ENCODE data around the gene ADCY1. TPM values are rescaled to one million over a fixed set of nuclear protein-coding genes. Genes with fewer than 3 reads are reported as not detected.

ADCY1 gene
- total and polyA plus RNA-seq, 2 experiments from 2014 or later: 15.6 to 22.9 TPM

GRCh38 chr7:45712057-45712689 is 138.0 kb downstream of the ADCY1 start:
- no peak overlapping the region for H3K4me3 ChIP-seq
- no peak overlapping the region for H3K27ac ChIP-seq
- no peak for DNase-seq (ENCODE audit: low read depth in 1 of 2, low spot score in 1 of 2)
- H3K36me3 ChIP-seq: peaks cover 4% of the 10 kb centered on the region
- TF ChIP-seq, protein P1, sequence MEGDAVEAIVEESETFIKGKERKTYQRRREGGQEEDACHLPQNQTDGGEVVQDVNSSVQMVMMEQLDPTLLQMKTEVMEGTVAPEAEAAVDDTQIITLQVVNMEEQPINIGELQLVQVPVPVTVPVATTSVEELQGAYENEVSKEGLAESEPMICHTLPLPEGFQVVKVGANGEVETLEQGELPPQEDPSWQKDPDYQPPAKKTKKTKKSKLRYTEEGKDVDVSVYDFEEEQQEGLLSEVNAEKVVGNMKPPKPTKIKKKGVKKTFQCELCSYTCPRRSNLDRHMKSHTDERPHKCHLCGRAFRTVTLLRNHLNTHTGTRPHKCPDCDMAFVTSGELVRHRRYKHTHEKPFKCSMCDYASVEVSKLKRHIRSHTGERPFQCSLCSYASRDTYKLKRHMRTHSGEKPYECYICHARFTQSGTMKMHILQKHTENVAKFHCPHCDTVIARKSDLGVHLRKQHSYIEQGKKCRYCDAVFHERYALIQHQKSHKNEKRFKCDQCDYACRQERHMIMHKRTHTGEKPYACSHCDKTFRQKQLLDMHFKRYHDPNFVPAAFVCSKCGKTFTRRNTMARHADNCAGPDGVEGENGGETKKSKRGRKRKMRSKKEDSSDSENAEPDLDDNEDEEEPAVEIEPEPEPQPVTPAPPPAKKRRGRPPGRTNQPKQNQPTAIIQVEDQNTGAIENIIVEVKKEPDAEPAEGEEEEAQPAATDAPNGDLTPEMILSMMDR (IDR thresholded peaks at IDR 0.05; ENCODE audit: low read depth, low read length): no peak
- no peaks in the 10 kb centered on the region for H3K9me3 ChIP-seq (ENCODE audit: low read depth)
- no peaks in the 10 kb centered on the region for H3K4me1 ChIP-seq (ENCODE audit: low read depth)
- H3K27me3 ChIP-seq: no peaks in the 10 kb centered on the region

GRCh38 chr7:45712872-45713668 is 138.9 kb downstream of the ADCY1 start:
- TF ChIP-seq, protein P1 (IDR thresholded peaks at IDR 0.05; ENCODE audit: low read depth, low read length): no peak
- Histone ChIP-seq H3K27me3 (no peaks in the 10 kb centered on the region), H3K36me3 (peaks cover 4% of the 10 kb centered on the region), H3K27ac (no peak overlapping the region), H3K4me1 (ENCODE audit: low read depth) (no peaks in the 10 kb centered on the region), H3K9me3 (ENCODE audit: low read depth) (no peaks in the 10 kb centered on the region), H3K4me3 (no peak overlapping the region)
- DNase-seq (ENCODE audit: low read depth in 1 of 2, low spot score in 1 of 2): no peak

GRCh38 chr7:45713669-45714520 is 139.7 kb downstream of the ADCY1 start:
- no peaks in the 10 kb centered on the region for H3K4me1 ChIP-seq (ENCODE audit: low read depth)
- TF ChIP-seq, protein P1 (IDR thresholded peaks at IDR 0.05; ENCODE audit: low read depth, low read length): no peak
- no peaks in the 10 kb centered on the region for H3K27me3 ChIP-seq

GRCh38 chr7:45714521-45714820 is 140.3 kb downstream of the ADCY1 start:
- no peaks in the 10 kb centered on the region for H3K27me3 ChIP-seq
- DNase-seq (ENCODE audit: low read depth in 1 of 2, low spot score in 1 of 2): no peak
- no peak overlapping the region for H3K27ac ChIP-seq
- H3K4me3 ChIP-seq: no peak overlapping the region
- H3K4me1 ChIP-seq (ENCODE audit: low read depth): no peaks in the 10 kb centered on the region
- peaks cover 4% of the 10 kb centered on the region for H3K36me3 ChIP-seq
- TF ChIP-seq, protein P1 (IDR thresholded peaks at IDR 0.05; ENCODE audit: low read depth, low read length): no peak
- H3K9me3 ChIP-seq (ENCODE audit: low read depth): no peaks in the 10 kb centered on the region

More at GRCh38 chr7:45713669-45714520, 139.7 kb downstream of the ADCY1 start:
- no peak for DNase-seq (ENCODE audit: low read depth in 1 of 2, low spot score in 1 of 2)
- Histone ChIP-seq H3K4me3 (no peak overlapping the region), H3K36me3 (peaks cover 4% of the 10 kb centered on the region), H3K27ac (no peak overlapping the region), H3K9me3 (ENCODE audit: low read depth) (no peaks in the 10 kb centered on the region)

- H3K9me3 ChIP-seq (ENCODE audit: low read depth): no peaks in the 10 kb centered on the region
- H3K4me3 ChIP-seq: no peak overlapping the region
- H3K27me3 ChIP-seq: no peaks in the 10 kb centered on the region
- TF ChIP-seq, protein P1 (IDR thresholded peaks at IDR 0.05; ENCODE audit: low read depth, low read length): no peak
- H3K27ac ChIP-seq: no peak overlapping the region
- DNase-seq (ENCODE audit: low read depth in 1 of 2, low spot score in 1 of 2): no peak
- no peaks in the 10 kb centered on the region for H3K4me1 ChIP-seq (ENCODE audit: low read depth)
- H3K36me3 ChIP-seq: peaks cover 4% of the 10 kb centered on the region
Measured at GRCh38 chr7:45715471-45716352, 141.5 kb downstream of the ADCY1 start.

Data from cardiac muscle cell (in vitro differentiated cells and primary cell).